SU-DHL-6 (cell line): Measurements from ENCODE around the gene SLC6A11.

ENCODE experiments used
- H2AFZ ChIP-seq: fragments of 200-600 bp; sonication (generic); 2 replicates; pipeline ENCODE4 v1.6.1; 2014; ENCODE audit warnings: low read depth, mild to moderate bottlenecking, moderate library complexity, mixed read lengths, antibody characterized with exemption, low read length; ENCODE audit not compliant: severe bottlenecking
- H3F3A ChIP-seq: fragments of 200-600 bp; shearing (Covaris generic); 2 replicates; pipeline ENCODE4 v1.6.0; 2016; ENCODE audit warnings: antibody characterized with exemption, mild to moderate bottlenecking; ENCODE audit not compliant: insufficient read depth
- H3K27ac ChIP-seq: fragments of 200-600 bp; sonication (generic); 2 replicates; pipeline ENCODE4 v1.5.1; 2016; ENCODE audit warnings: low read depth, mild to moderate bottlenecking, low read length, moderate library complexity, mixed read lengths
- H3K27me3 ChIP-seq: fragments of 200-600 bp; sonication (generic), shearing (Covaris generic); 2 replicates; pipeline ENCODE4 v1.6.0; 2014; ENCODE audit warnings: mild to moderate bottlenecking, low read length
- H3K36me3 ChIP-seq: fragments of 200-600 bp; sonication (generic); 2 replicates; pipeline ENCODE4 v1.6.1; 2014; ENCODE audit warnings: mild to moderate bottlenecking, low read length, mixed read lengths
- H3K4me2 ChIP-seq: fragments of 300-600, 200-600 bp; shearing (Covaris generic), sonication (generic); 2 replicates; pipeline ENCODE4 v1.6.0; 2014; ENCODE audit warnings: low read length, low read depth, mild to moderate bottlenecking; ENCODE audit not compliant: poor library complexity, severe bottlenecking
- H3K4me3 ChIP-seq: fragments of 200-600 bp; sonication (generic); 2 replicates; pipeline ENCODE4 v1.5.1; 2014; ENCODE audit warnings: antibody characterized with exemption, low read length, mild to moderate bottlenecking, mixed read lengths; ENCODE audit not compliant: insufficient read depth, poor library complexity, severe bottlenecking
- H3K79me2 ChIP-seq: fragments of 200-600 bp; sonication (generic); 2 replicates; pipeline ENCODE4 v1.6.1; 2014; ENCODE audit warnings: mild to moderate bottlenecking, low read length, moderate library complexity; ENCODE audit not compliant: insufficient read depth
- H3K9ac ChIP-seq: fragments of 200-600 bp; sonication (generic); 2 replicates; pipeline ENCODE4 v1.7.0; 2014; ENCODE audit warnings: mild to moderate bottlenecking, low read length
- H3K9me2 ChIP-seq: fragments of 200-600 bp; sonication (generic); replicated peaks from 2 replicates; pipeline ENCODE4 v1.6.1; 2014; ENCODE audit warnings: low read length; ENCODE audit not compliant: insufficient read depth
- H3K9me3 ChIP-seq: fragments of 200-600 bp; sonication (generic); 2 replicates; pipeline ENCODE4 v1.6.1; 2014; ENCODE audit warnings: low read length, mixed read lengths; ENCODE audit not compliant: insufficient read depth
- H4K20me1 ChIP-seq: fragments of 200-600 bp; sonication (generic); 2 replicates; pipeline ENCODE4 v1.6.1; 2014; ENCODE audit warnings: low read depth, mild to moderate bottlenecking, antibody characterized with exemption, low read length, moderate library complexity, mixed read lengths
- CTCF ChIP-seq: fragments of 200-600 bp; sonication (generic); IDR thresholded peaks from one replicate; pipeline ENCODE4 v1.5.1; 2017; ENCODE audit warnings: antibody characterized with exemption, mild to moderate bottlenecking, low read length, moderate library complexity; ENCODE audit not compliant: insufficient read depth, poor library complexity, severe bottlenecking
- EZH2phosphoT487 ChIP-seq: fragments of 200-600 bp; sonication (generic), shearing (Covaris generic); conservative IDR thresholded peaks from 2 replicates; pipeline ENCODE4 v1.6.1; 2018; ENCODE audit warnings: mild to moderate bottlenecking, antibody characterized with exemption, low read length, moderate library complexity, mixed read lengths

Gene SLC6A11

GRCh38 chr3:10986592-10986991 lies 170.6 kb downstream of the SLC6A11 start:
- no peaks in the 10 kb centered on the region for H3K79me2 ChIP-seq
- H3K4me3 ChIP-seq: no peak overlapping the region
- no peak overlapping the region for H3K9ac ChIP-seq
- no peaks in the 10 kb centered on the region for H3F3A ChIP-seq
- no peak overlapping the region for H3K27ac ChIP-seq
- no peak overlapping the region for H3K4me2 ChIP-seq
- no peaks in the 10 kb centered on the region for H3K36me3 ChIP-seq
- H2AFZ ChIP-seq: no peak overlapping the region
- no peaks in the 10 kb centered on the region for H4K20me1 ChIP-seq
- H3K9me2 ChIP-seq: no peaks in the 10 kb centered on the region
- TF ChIP-seq EZH2phosphoT487: no peak
- no peaks in the 10 kb centered on the region for H3K9me3 ChIP-seq
- H3K27me3 ChIP-seq: no peaks in the 10 kb centered on the region

GRCh38 chr3:10988001-10988665 lies 172.1 kb downstream of the SLC6A11 start:
- Histone ChIP-seq H3K9me2 (no peaks in the 10 kb centered on the region), H3K9ac (no peak overlapping the region), H3F3A (no peaks in the 10 kb centered on the region), H3K36me3 (no peaks in the 10 kb centered on the region), H3K27me3 (no peaks in the 10 kb centered on the region), H3K4me3 (no peak overlapping the region), H2AFZ (no peak overlapping the region), H3K27ac (no peak overlapping the region), H3K4me2 (no peak overlapping the region), H3K79me2 (no peaks in the 10 kb centered on the region), H3K9me3 (no peaks in the 10 kb centered on the region), H4K20me1 (no peaks in the 10 kb centered on the region)
- TF ChIP-seq EZH2phosphoT487 (no peak), CTCF (no peak)

DNA sequence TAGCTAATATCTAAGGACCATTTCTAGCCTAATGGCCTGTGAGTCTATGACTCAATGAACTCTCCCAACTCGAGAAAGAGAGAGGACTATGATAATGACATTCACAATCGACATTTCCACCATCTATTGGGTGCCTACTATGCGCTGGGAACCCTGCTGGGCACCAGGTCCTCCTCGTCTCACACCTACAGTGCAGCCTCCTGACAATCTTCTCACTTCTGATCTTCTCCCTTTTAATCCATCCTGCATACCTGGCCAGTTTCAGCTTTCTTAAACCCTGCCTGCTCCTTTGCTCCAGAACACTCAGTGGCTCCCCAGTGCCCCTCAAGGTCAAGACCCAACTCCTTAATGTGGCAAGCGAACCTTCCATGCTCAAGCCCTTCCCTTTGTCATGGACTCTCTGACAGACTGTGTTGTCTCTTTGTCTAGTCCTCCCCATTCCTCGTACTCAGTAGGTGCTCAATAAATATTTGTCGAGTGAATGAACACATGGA lies 173.0 kb downstream of the SLC6A11 start:
- Histone ChIP-seq H4K20me1 (no peaks in the 10 kb centered on the region), H3K27me3 (no peaks in the 10 kb centered on the region), H3F3A (no peaks in the 10 kb centered on the region), H3K36me3 (no peaks in the 10 kb centered on the region), H2AFZ (no peak overlapping the region), H3K4me2 (no peak overlapping the region), H3K9me2 (no peaks in the 10 kb centered on the region), H3K9me3 (no peaks in the 10 kb centered on the region), H3K4me3 (no peak overlapping the region), H3K79me2 (no peaks in the 10 kb centered on the region), H3K27ac (no peak overlapping the region), H3K9ac (no peak overlapping the region)
- TF ChIP-seq CTCF: no peak
- no peak for TF ChIP-seq EZH2phosphoT487
